COLO829 (cell line): ENCODE measurements around the gene KHDC1L.
"Not testable (repeated sequence)": the region's sequence is repeated elsewhere in the genome, so short reads cannot be mapped to it uniquely, and the experiment has no call there.

Source experiments
- DNase-seq: peaks from one replicate; pipeline ENCODE4 v3.0.0; 2012; ENCODE audit warnings: low spot score

Gene KHDC1L

GRCh38 chr6:73225396-73225795, at the start of gene KHDC1L:
TSS of gene KHDC1L (minus strand) at chr6:73225496. CDS start at chr6:73225408, 88 bp downstream.
- DNase-seq: no peak

- DNase-seq: not testable (repeated sequence)
Measured at GRCh38 chr6:73269296-73269695, 44.0 kb upstream of the KHDC1L start.

- DNase-seq: not testable (repeated sequence)
Measured at GRCh38 chr6:73268896-73269295, 43.6 kb upstream of the KHDC1L start.

GRCh38 chr6:73264446-73264845, 39.1 kb upstream of the KHDC1L start:
- no peak for DNase-seq

- no peak for DNase-seq
Measured at GRCh38 chr6:73263570-73263909, 38.2 kb upstream of the KHDC1L start.

GRCh38 chr6:73262671-73263569, 37.6 kb upstream of the KHDC1L start, which contains the start of gene KHDC1:
TSS of gene KHDC1 (minus strand) at chr6:73263196. CDS start at chr6:73242517, 20,679 bp downstream.
- DNase-seq: peak; percentile 14

GRCh38 chr6:73258721-73259120, 33.4 kb upstream of the KHDC1L start:
- DNase-seq: no peak

- not testable (repeated sequence) for DNase-seq
Measured at GRCh38 chr6:73254323-73254722, 29.0 kb upstream of the KHDC1L start.

GRCh38 chr6:73252703-73253102, 27.4 kb upstream of the KHDC1L start:
- DNase-seq: no peak

- DNase-seq: no peak
Measured at GRCh38 chr6:73250016-73250415, 24.7 kb upstream of the KHDC1L start.

- no peak for DNase-seq
Measured at GRCh38 chr6:73248192-73248903, 23.1 kb upstream of the KHDC1L start.

GRCh38 chr6:73242001-73242400, 16.7 kb upstream of the KHDC1L start:
- no peak for DNase-seq

GRCh38 chr6:73240730-73241129, 15.4 kb upstream of the KHDC1L start:
- no peak for DNase-seq

GRCh38 chr6:73236144-73236750, 11.0 kb upstream of the KHDC1L start:
- no peak for DNase-seq

- peak; percentile 2 for DNase-seq
Measured at GRCh38 chr6:73234733-73235132, 9.4 kb upstream of the KHDC1L start.

- DNase-seq: not testable (repeated sequence)
Measured at GRCh38 chr6:73233971-73234370, 8.7 kb upstream of the KHDC1L start.

- DNase-seq: no peak
Measured at GRCh38 chr6:73233048-73233447, 7.8 kb upstream of the KHDC1L start.

- no peak for DNase-seq
Measured at GRCh38 chr6:73231986-73232391, 6.7 kb upstream of the KHDC1L start.

GRCh38 chr6:73227606-73228255, 2.4 kb upstream of the KHDC1L start:
- DNase-seq: no peak

GRCh38 chr6:73216859-73217258, 8.4 kb downstream of the KHDC1L start:
- no peak for DNase-seq

- no peak for DNase-seq
Measured at GRCh38 chr6:73209117-73209516, 16.2 kb downstream of the KHDC1L start.

- DNase-seq: no peak
Measured at GRCh38 chr6:73207221-73207837, 18.0 kb downstream of the KHDC1L start.
